Peyer's patch (tissue), 4 donors: ENCODE results near the gene P3H4.

ENCODE experiments used
- CTCF ChIP-seq, 6 experiments: fragments of 450-650 bp in 4 of 6; fragments of 200-600 bp in 2 of 6; sonication (generic) in 1 of 6; IDR thresholded peaks; one replicate each; pipeline ENCODE4 v1.5.1; 2017 to 2019; ENCODE audit warnings: antibody characterized with exemption in 6 of 6, mild to moderate bottlenecking in 3 of 6, moderate library complexity in 1 of 6
- POLR2A ChIP-seq, 2 donors: fragments of 450-650 bp; IDR thresholded peaks; one replicate each; pipeline ENCODE4 v1.5.1; 2017; ENCODE audit warnings: antibody characterized with exemption in 2 of 2, mild to moderate bottlenecking in 2 of 2, moderate library complexity in 2 of 2

- TF ChIP-seq CTCF (IDR thresholded peaks at IDR 0.05) = peak in 1 of 6 experiments; percentile 18
- peak in 1 of 2 donors; percentile 37 for TF ChIP-seq POLR2A (IDR thresholded peaks at IDR 0.05)
Measured at GRCh38 chr17:41800601-41801373, 11.0 kb downstream of the P3H4 start.
